Activated CD4-positive, alpha-beta memory T cell treated with anti-CD3 and anti-CD28 coated beads, Interleukin-2, amount 10 ng/mL, durations not matched to agents 7 days and 5 days (primary cell): Measurements from ENCODE around the gene SYNPR. TPM values are rescaled to one million over a fixed set of nuclear protein-coding genes. Genes with fewer than 3 reads are reported as not detected.

Experiments
- CTCF ChIA-PET: fragments of 350-600 bp; sonication (Branson Sonifier 250); formaldehyde crosslinking; loops from one replicate; lab custom pipeline; 2021; ENCODE audit warnings: antibody characterized with exemption, inconsistent platforms; lab: Charles Lee
- POLR2A ChIA-PET: fragments of 350-600 bp; sonication (Branson Sonifier 250); formaldehyde crosslinking; loops from one replicate; lab custom pipeline; 2021; ENCODE audit warnings: antibody characterized with exemption; lab: Charles Lee
- DNase-seq: peaks from one replicate; pipeline ENCODE4 v3.0.0-alpha.2; 2020
- H3K27ac Mint-ChIP-seq: one replicate; pipeline ENCODE4 v1.8.0; 2021; ENCODE audit warnings: mild to moderate bottlenecking, mixed read lengths
- H3K27me3 Mint-ChIP-seq: one replicate; pipeline ENCODE4 v1.8.0; 2021; ENCODE audit warnings: mixed read lengths
- H3K36me3 Mint-ChIP-seq: one replicate; pipeline ENCODE4 v1.8.0; 2021; ENCODE audit warnings: low read depth, mixed read lengths
- H3K4me1 Mint-ChIP-seq: one replicate; pipeline ENCODE4 v1.8.0; 2021; ENCODE audit warnings: mixed read lengths
- H3K4me3 Mint-ChIP-seq: one replicate; pipeline ENCODE4 v1.8.0; 2021; ENCODE audit warnings: mild to moderate bottlenecking, mixed read lengths
- H3K9me3 Mint-ChIP-seq: one replicate; pipeline ENCODE4 v1.8.0; 2021; ENCODE audit warnings: mixed read lengths
- total RNA-seq, 2 experiments: library from RNA; stranded (reverse); gene quantifications; one replicate each; pipeline ENCODE4 v1.2.3, GENCODE V29; 2021

The SYNPR gene
- total RNA-seq, 2 experiments from 2014 or later: not detected

DNA sequence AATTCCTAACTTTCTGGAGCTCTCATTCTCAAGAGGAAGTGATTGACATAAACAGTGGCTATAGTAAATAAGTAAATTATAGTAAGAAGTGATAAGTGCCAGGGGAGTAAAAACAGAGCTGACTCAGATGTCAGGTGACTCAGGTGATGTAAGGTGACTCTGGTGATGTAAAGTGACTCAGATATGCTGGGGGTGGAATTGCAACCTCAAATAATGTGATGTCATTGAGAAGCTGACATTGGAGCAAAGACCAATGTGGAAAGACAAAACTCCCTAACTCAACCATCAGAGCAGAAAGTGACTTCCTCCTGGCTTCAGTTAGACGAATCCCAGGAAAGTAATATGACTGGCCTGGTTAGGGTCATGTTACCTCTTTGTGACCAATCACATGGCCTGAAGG is 230.2 kb downstream of the SYNPR start:
- peaks cover 1% of the 10 kb centered on the region for H3K27me3 Mint-ChIP-seq
- H3K36me3 Mint-ChIP-seq: no peaks in the 10 kb centered on the region
- ChIA-PET CTCF (no interaction called here), POLR2A (no interaction called here)
- H3K27ac Mint-ChIP-seq: no peak overlapping the region
- H3K4me1 Mint-ChIP-seq: no peaks in the 10 kb centered on the region
- no peaks in the 10 kb centered on the region for H3K9me3 Mint-ChIP-seq
- no peak for DNase-seq
- H3K4me3 Mint-ChIP-seq: no peak overlapping the region

DNA sequence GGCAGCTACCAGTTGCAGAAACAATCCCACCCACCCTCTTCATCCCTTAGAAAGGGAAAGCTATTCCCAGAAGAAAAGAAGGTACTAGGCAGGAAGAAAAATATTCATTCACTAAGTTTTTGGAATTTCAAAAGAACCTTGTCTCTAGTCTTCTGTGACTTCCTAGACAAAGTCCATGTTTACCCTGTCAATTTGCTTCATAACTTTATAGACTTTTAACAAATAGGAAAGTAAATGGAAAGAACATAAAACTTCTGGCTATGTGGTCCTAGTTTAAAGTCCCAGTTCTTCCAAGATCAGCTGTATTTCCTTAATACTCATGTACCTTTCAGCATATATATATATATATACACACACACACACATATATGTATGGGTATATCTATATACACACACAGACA is 230.7 kb downstream of the SYNPR start:
- no peak overlapping the region for H3K4me3 Mint-ChIP-seq
- H3K9me3 Mint-ChIP-seq: no peaks in the 10 kb centered on the region
- POLR2A ChIA-PET: no interaction called here
- H3K36me3 Mint-ChIP-seq: no peaks in the 10 kb centered on the region
- DNase-seq: no peak
- no peak overlapping the region for H3K27ac Mint-ChIP-seq
- no peaks in the 10 kb centered on the region for H3K4me1 Mint-ChIP-seq
- CTCF ChIA-PET: no interaction called here
- peaks cover 1% of the 10 kb centered on the region for H3K27me3 Mint-ChIP-seq

- H3K4me3 Mint-ChIP-seq: no peak overlapping the region
- H3K27me3 Mint-ChIP-seq: peaks cover 1% of the 10 kb centered on the region
- POLR2A ChIA-PET: no interaction called here
- no peaks in the 10 kb centered on the region for H3K36me3 Mint-ChIP-seq
- CTCF ChIA-PET: no interaction called here
- H3K4me1 Mint-ChIP-seq: no peaks in the 10 kb centered on the region
- DNase-seq: no peak
- no peak overlapping the region for H3K27ac Mint-ChIP-seq
- H3K9me3 Mint-ChIP-seq: no peaks in the 10 kb centered on the region
Measured at GRCh38 chr3:63513791-63514190, 235.7 kb downstream of the SYNPR start.

GRCh38 chr3:63514678-63515077 is 236.6 kb downstream of the SYNPR start:
- POLR2A ChIA-PET: no interaction called here
- Mint-ChIP-seq H3K36me3 (no peaks in the 10 kb centered on the region), H3K4me3 (no peak overlapping the region)

GRCh38 chr3:63519426-63519825 is 241.3 kb downstream of the SYNPR start:
- no peaks in the 10 kb centered on the region for H3K4me1 Mint-ChIP-seq
- H3K4me3 Mint-ChIP-seq: no peak overlapping the region
- CTCF ChIA-PET: no interaction called here
- POLR2A ChIA-PET: no interaction called here
- H3K27me3 Mint-ChIP-seq: no peaks in the 10 kb centered on the region
- DNase-seq: no peak
- H3K27ac Mint-ChIP-seq: no peak overlapping the region
- no peaks in the 10 kb centered on the region for H3K9me3 Mint-ChIP-seq
- no peaks in the 10 kb centered on the region for H3K36me3 Mint-ChIP-seq

More at GRCh38 chr3:63514678-63515077, 236.6 kb downstream of the SYNPR start:
- CTCF ChIA-PET: no interaction called here
- no peak for DNase-seq
- Mint-ChIP-seq H3K9me3 (no peaks in the 10 kb centered on the region), H3K27me3 (peaks cover 1% of the 10 kb centered on the region), H3K4me1 (no peaks in the 10 kb centered on the region), H3K27ac (no peak overlapping the region)

DNA sequence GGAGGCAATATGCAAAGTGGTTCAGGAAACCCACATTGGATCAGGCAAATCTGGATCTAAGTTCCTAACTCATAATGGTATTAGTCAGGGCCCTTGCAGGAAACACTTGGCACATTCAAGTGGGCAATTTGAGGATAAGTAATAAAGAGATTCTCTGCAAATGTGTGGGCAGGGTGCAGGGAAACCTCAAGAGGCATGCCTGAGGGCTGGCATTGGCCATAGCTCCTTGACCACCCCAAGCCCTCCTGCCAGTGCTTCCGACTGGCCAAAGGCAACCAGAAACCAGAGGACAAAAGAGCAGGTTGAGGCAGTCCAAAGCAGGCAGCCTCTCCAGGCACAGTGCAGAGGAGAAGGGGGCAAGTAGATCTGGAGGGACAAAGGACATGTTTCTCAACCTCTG is 243.5 kb downstream of the SYNPR start:
- ChIA-PET CTCF (no interaction called here), POLR2A (no interaction called here)
- no peaks in the 10 kb centered on the region for H3K9me3 Mint-ChIP-seq
- DNase-seq: no peak
- no peak overlapping the region for H3K4me3 Mint-ChIP-seq
- no peaks in the 10 kb centered on the region for H3K4me1 Mint-ChIP-seq
- H3K27me3 Mint-ChIP-seq: no peaks in the 10 kb centered on the region
- no peaks in the 10 kb centered on the region for H3K36me3 Mint-ChIP-seq
- H3K27ac Mint-ChIP-seq: no peak overlapping the region

DNA sequence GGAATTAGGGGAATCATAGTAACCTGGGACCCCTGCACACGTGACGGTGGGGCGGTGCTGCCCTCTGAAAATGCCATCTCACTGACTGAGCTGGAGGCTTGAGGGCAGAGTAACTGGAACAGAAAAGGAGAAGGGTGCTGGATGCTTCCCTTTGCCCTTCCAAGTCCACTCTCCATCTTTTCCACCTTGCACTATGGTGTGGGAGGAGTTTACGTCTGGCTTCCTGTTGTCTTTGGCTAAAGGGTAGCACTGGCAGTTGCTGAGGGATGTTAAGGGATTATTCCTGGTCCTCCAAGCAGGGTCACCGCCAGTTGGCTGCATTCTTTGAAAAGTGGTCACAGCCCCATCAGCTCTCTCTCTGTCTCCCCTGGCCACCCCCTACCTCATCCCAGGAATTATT is 245.0 kb downstream of the SYNPR start:
- Mint-ChIP-seq H3K4me1 (no peaks in the 10 kb centered on the region), H3K27me3 (no peaks in the 10 kb centered on the region), H3K36me3 (no peaks in the 10 kb centered on the region), H3K9me3 (no peaks in the 10 kb centered on the region), H3K27ac (no peak overlapping the region), H3K4me3 (no peak overlapping the region)
- ChIA-PET POLR2A (no interaction called here), CTCF (no interaction called here)
- no peak for DNase-seq

DNA sequence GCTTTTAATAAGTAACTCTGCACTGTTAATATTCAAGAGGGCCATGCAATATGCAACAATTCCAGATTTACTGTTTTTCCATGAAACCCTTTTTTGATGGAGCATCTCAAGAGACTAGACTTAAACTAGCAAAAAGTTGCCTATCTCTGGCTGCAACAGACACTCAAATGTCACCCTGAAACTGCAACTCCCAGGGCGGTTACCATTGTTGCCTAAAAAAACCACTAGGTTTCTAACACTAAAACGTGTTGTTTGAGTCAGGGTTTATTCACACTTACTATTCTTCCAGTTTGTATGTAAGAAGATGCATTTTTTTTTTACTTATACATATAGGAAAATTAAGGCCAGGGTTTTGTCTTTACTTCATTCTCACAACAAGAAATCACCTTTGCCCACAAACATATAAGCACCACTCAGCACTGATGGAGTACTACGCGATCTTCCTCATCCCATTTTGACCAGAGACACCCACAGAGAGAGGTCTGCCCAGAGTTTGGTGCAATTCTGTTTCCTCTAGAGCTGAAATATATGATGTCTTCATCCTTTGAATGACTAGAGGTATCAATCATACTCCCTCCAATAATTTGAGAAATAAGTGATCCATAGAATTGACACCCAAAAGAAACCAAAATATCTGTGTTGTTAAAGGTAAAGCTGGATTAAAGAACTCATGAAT is 250.4 kb downstream of the SYNPR start:
- CTCF ChIA-PET: no interaction called here
- H3K4me1 Mint-ChIP-seq: no peaks in the 10 kb centered on the region
- no peak for DNase-seq
- H3K27ac Mint-ChIP-seq: no peak overlapping the region
- no peak overlapping the region for H3K4me3 Mint-ChIP-seq
- no peaks in the 10 kb centered on the region for H3K36me3 Mint-ChIP-seq
- H3K9me3 Mint-ChIP-seq: no peaks in the 10 kb centered on the region
- POLR2A ChIA-PET: no interaction called here
- no peaks in the 10 kb centered on the region for H3K27me3 Mint-ChIP-seq

DNA sequence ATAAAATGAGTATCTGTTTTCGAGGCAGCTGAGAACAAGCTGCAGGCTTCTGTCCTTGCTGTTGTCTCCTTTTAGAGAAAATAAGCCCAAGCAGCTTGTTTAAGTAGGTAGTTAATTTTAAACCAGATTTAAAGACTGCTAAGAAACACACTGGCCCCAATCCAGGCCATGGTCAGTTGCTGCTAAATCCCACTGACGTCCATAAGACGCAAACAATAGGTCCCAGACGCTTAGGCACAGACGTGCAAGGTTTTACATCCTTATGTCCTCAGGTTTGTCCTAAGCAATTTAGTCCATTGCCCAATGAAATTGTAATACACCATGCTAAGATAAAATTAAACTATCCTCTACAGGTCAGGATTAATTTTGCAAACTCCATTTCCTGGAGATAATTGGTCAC is 254.4 kb downstream of the SYNPR start:
- POLR2A ChIA-PET: no interaction called here

GRCh38 chr3:63538919-63539318 is 260.8 kb downstream of the SYNPR start:
- Mint-ChIP-seq H3K4me1 (no peaks in the 10 kb centered on the region), H3K27ac (no peak overlapping the region), H3K36me3 (no peaks in the 10 kb centered on the region), H3K27me3 (no peaks in the 10 kb centered on the region), H3K4me3 (no peak overlapping the region), H3K9me3 (no peaks in the 10 kb centered on the region)
- no peak for DNase-seq
- ChIA-PET POLR2A (no interaction called here), CTCF (no interaction called here)

More for the DNA sequence above, 254.4 kb downstream of the SYNPR start:
- no peaks in the 10 kb centered on the region for H3K36me3 Mint-ChIP-seq
- no peaks in the 10 kb centered on the region for H3K4me1 Mint-ChIP-seq
- no peaks in the 10 kb centered on the region for H3K27me3 Mint-ChIP-seq
- no peak overlapping the region for H3K27ac Mint-ChIP-seq
- no peak overlapping the region for H3K4me3 Mint-ChIP-seq
- DNase-seq: no peak
- H3K9me3 Mint-ChIP-seq: no peaks in the 10 kb centered on the region
- CTCF ChIA-PET: interaction anchor here (0.6 kb wide), 1 partner anchor 34 kb away, joined by 3 read pairs; no protein-coding TSS in a partner anchor

DNA sequence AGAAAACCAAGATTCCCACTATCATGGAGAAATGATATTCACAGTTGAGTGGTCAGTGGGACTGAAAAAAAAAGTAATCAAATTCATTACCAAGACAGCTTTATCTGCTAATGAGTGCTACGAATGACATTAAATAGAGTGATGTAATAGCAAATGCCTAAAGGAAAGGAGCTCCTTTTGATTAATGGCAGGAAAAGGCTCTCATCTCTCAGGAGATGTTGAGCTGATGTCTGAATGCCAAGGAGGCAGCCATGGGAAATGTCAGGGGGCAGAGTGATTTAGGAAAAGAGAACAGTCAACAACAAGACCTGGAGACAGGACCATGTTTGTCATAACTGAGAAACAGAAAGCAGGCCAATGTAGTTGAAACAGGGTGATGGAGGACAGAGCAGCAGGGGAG is 277.7 kb downstream of the SYNPR start:
- Mint-ChIP-seq H3K27me3 (no peaks in the 10 kb centered on the region), H3K4me3 (no peak overlapping the region), H3K4me1 (no peaks in the 10 kb centered on the region), H3K27ac (no peak overlapping the region), H3K36me3 (no peaks in the 10 kb centered on the region), H3K9me3 (no peaks in the 10 kb centered on the region)
- no peak for DNase-seq
- POLR2A ChIA-PET: no interaction called here
- CTCF ChIA-PET: no interaction called here

GRCh38 chr3:63556401-63556800 is 278.3 kb downstream of the SYNPR start:
- Mint-ChIP-seq H3K27ac (no peak overlapping the region), H3K36me3 (no peaks in the 10 kb centered on the region), H3K4me1 (no peaks in the 10 kb centered on the region), H3K27me3 (no peaks in the 10 kb centered on the region), H3K4me3 (no peak overlapping the region), H3K9me3 (no peaks in the 10 kb centered on the region)
- CTCF ChIA-PET: no interaction called here
- POLR2A ChIA-PET: no interaction called here
- DNase-seq: no peak

- ChIA-PET CTCF (no interaction called here), POLR2A (no interaction called here)
- Mint-ChIP-seq H3K36me3 (no peaks in the 10 kb centered on the region), H3K9me3 (no peaks in the 10 kb centered on the region), H3K27me3 (no peaks in the 10 kb centered on the region), H3K4me1 (no peaks in the 10 kb centered on the region), H3K27ac (no peak overlapping the region), H3K4me3 (no peak overlapping the region)
- no peak for DNase-seq
Measured at GRCh38 chr3:63557912-63558311, 279.8 kb downstream of the SYNPR start.

GRCh38 chr3:63559884-63560283 is 281.8 kb downstream of the SYNPR start:
- H3K36me3 Mint-ChIP-seq: no peaks in the 10 kb centered on the region

More at GRCh38 chr3:63559884-63560283, 281.8 kb downstream of the SYNPR start:
- ChIA-PET POLR2A (no interaction called here), CTCF (no interaction called here)
- H3K4me1 Mint-ChIP-seq: no peaks in the 10 kb centered on the region
- H3K27ac Mint-ChIP-seq: no peak overlapping the region
- H3K27me3 Mint-ChIP-seq: no peaks in the 10 kb centered on the region
- DNase-seq: no peak
- no peaks in the 10 kb centered on the region for H3K9me3 Mint-ChIP-seq
- no peak overlapping the region for H3K4me3 Mint-ChIP-seq
